Stimulated activated naive CD8-positive, alpha-beta T cell treated with anti-CD3 and anti-CD28 coated beads, Interleukin-15, Interleukin-2, amounts not matched to agents 100 ng/mL and 50 ng/mL, for 24 hours (primary cell): ENCODE measurements around the gene SEPTIN5.

Experiments
- H3K27ac Mint-ChIP-seq: one replicate; pipeline ENCODE4 v1.8.0; 2021; ENCODE audit warnings: mild to moderate bottlenecking, mixed read lengths
- H3K27me3 Mint-ChIP-seq: one replicate; pipeline ENCODE4 v1.8.0; 2021; ENCODE audit warnings: mixed read lengths
- H3K36me3 Mint-ChIP-seq: one replicate; pipeline ENCODE4 v1.8.0; 2021; ENCODE audit warnings: low read depth, mixed read lengths
- H3K4me1 Mint-ChIP-seq: one replicate; pipeline ENCODE4 v1.8.0; 2021; ENCODE audit warnings: low read depth, mixed read lengths
- H3K4me3 Mint-ChIP-seq: one replicate; pipeline ENCODE4 v1.8.0; 2021; ENCODE audit warnings: mild to moderate bottlenecking, mixed read lengths
- H3K9me3 Mint-ChIP-seq: one replicate; pipeline ENCODE4 v1.8.0; 2021; ENCODE audit warnings: mixed read lengths

The SEPTIN5 gene

GRCh38 chr22:19714312-19715187 lies at the start of gene SEPTIN5:
Gene SEPTIN5 (plus strand): TSS chr22:19714503. CDS start chr22:19714589, 86 bp downstream.
- H3K27ac Mint-ChIP-seq = no peak within 1 kb of the TSS
- H3K27me3 Mint-ChIP-seq = peaks cover 16% of the 10 kb centered on the region

DNA sequence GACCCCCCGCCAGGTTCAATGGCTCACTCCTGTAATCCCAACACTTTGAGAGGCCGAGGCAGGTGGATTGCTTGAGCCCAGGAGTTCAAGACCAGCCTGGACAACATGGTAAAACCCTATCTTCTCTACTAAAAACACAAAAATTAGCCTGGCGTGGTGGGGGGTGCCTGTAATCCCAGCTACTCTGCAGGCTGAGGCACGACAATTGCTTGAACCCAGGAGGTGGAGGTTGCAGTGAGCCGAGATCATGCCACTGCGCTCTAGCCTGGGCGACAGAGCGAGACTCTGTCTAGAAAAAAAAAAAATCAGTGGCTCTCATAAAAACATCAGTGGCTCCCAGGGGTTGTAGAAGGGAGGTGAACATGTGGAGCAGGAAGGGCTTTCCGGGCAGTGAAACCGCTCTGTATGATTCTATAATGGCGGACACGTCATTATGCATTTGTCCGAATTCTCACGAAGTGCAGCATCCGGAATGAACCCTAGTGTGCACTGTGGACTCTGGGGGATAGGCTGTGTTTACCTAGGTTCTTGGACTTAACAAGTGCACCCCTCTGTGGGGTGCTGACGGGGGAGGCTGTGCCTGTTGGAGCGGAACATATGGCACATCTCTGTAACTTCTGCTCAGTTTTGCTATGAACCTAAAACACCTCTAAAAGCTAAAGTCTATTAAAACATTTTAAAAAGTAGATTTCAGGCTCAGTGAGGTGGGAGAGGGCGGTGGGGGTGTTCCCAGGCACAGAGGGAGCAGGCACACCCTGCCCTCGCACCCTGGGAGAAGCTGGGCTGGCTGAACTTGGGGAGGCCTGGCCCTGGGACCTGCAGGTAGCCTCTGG lies 49.1 kb upstream of the SEPTIN5 start:
- H3K27me3 Mint-ChIP-seq = peaks cover 4% of the 10 kb centered on the region
- no peaks in the 10 kb centered on the region for H3K36me3 Mint-ChIP-seq
- no peaks in the 10 kb centered on the region for H3K9me3 Mint-ChIP-seq
- H3K4me3 Mint-ChIP-seq = no peak overlapping the region
- no peaks in the 10 kb centered on the region for H3K4me1 Mint-ChIP-seq
- H3K27ac Mint-ChIP-seq = no peak overlapping the region

More at GRCh38 chr22:19714312-19715187, at the start of gene SEPTIN5:
- Mint-ChIP-seq H3K36me3 (no peaks in the 10 kb centered on the region), H3K9me3 (no peaks in the 10 kb centered on the region), H3K4me1 (peaks cover 9% of the 10 kb centered on the region), H3K4me3 (peak within 1 kb of the TSS; percentile 39)

- no peaks in the 10 kb centered on the region for H3K4me1 Mint-ChIP-seq
- H3K4me3 Mint-ChIP-seq = no peak overlapping the region
- no peaks in the 10 kb centered on the region for H3K9me3 Mint-ChIP-seq
- peaks cover 4% of the 10 kb centered on the region for H3K27me3 Mint-ChIP-seq
- H3K27ac Mint-ChIP-seq = no peak overlapping the region
- no peaks in the 10 kb centered on the region for H3K36me3 Mint-ChIP-seq
Observed at GRCh38 chr22:19665784-19666672, 48.3 kb upstream of the SEPTIN5 start.

DNA sequence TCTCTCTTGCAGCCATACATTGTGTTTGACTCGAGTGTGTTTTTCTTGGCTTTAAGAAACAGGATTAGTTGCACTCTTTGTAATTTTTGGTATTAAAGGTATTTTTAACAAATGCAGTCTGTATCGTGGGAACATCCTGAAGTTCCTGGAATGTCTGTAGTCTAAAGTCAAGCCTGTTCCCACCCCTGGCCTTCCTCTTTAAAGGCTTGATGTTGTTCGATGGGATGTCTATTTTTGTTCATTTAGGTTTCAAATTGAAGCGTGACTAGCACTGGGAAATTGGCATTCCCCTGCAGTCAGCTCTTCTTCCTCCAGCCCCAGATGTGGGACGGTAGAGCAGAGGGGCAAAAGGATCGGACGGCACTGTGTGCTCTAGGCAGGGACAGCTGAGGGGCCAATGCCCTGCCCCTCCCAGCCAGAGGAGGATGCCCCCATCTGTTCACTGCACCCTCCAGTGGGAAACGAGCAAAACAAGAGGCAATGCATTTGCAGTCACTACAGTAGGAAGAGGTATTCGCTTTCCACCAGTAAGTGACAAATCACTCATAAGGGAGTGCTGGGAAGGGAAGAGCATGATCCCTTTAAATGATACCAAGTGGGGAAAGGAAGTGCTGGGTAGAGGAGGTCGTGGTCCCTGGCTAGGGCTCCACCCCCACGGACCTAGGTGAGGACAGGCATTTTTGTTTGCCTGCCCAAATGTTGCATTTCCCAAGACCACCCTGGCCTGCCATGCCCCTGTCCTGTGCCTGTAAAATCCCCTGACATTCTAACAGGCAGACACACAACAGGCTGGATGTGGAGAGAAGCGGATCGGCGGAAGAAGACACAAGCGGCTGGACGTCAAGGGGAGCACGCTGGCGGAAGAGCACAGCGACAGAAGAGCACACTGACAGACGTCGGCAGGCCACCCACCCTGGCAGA lies 47.4 kb upstream of the SEPTIN5 start:
- Mint-ChIP-seq H3K36me3 (no peaks in the 10 kb centered on the region), H3K4me1 (no peaks in the 10 kb centered on the region), H3K27me3 (peaks cover 4% of the 10 kb centered on the region), H3K4me3 (no peak overlapping the region), H3K27ac (no peak overlapping the region), H3K9me3 (no peaks in the 10 kb centered on the region)

- no peaks in the 10 kb centered on the region for H3K4me1 Mint-ChIP-seq
- no peaks in the 10 kb centered on the region for H3K36me3 Mint-ChIP-seq
- no peak overlapping the region for H3K4me3 Mint-ChIP-seq
- H3K9me3 Mint-ChIP-seq = no peaks in the 10 kb centered on the region
- peaks cover 6% of the 10 kb centered on the region for H3K27me3 Mint-ChIP-seq
- H3K27ac Mint-ChIP-seq = no peak overlapping the region
Observed at GRCh38 chr22:19667872-19668740, 46.2 kb upstream of the SEPTIN5 start.

- Mint-ChIP-seq H3K9me3 (no peaks in the 10 kb centered on the region), H3K4me3 (no peak overlapping the region), H3K27ac (no peak overlapping the region), H3K27me3 (peaks cover 7% of the 10 kb centered on the region), H3K36me3 (no peaks in the 10 kb centered on the region), H3K4me1 (no peaks in the 10 kb centered on the region)
Observed at GRCh38 chr22:19668748-19669147, 45.6 kb upstream of the SEPTIN5 start.

DNA sequence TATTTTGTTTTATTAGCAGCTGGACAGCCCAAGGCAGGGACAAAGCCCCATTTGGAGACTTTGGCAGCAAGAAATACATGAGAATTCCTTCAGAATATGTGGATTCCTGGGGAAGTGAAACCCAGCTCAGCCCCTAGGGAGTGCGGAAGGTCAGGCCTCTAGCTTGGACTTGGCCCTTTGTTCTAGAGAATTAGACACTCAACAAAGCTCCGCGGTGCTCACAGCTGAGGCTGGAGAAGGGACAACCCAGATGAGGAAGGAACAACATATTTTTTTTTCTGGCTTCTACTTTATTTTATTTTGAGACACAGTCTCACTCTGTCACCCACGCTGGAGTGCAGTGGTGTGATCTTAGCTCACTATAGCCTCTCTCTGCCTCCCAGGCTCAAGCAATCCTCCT lies 44.7 kb upstream of the SEPTIN5 start:
- Mint-ChIP-seq H3K27ac (no peak overlapping the region), H3K9me3 (no peaks in the 10 kb centered on the region), H3K4me1 (no peaks in the 10 kb centered on the region), H3K27me3 (peaks cover 8% of the 10 kb centered on the region), H3K4me3 (no peak overlapping the region), H3K36me3 (no peaks in the 10 kb centered on the region)

- H3K27me3 Mint-ChIP-seq = peaks cover 8% of the 10 kb centered on the region
- H3K27ac Mint-ChIP-seq = no peak overlapping the region
- H3K4me3 Mint-ChIP-seq = no peak overlapping the region
- no peaks in the 10 kb centered on the region for H3K36me3 Mint-ChIP-seq
- H3K9me3 Mint-ChIP-seq = no peaks in the 10 kb centered on the region
- no peaks in the 10 kb centered on the region for H3K4me1 Mint-ChIP-seq
Observed at GRCh38 chr22:19671316-19671715, 43.0 kb upstream of the SEPTIN5 start.

GRCh38 chr22:19672054-19672776 lies 42.1 kb upstream of the SEPTIN5 start:
- H3K27ac Mint-ChIP-seq = no peak overlapping the region
- H3K4me1 Mint-ChIP-seq = no peaks in the 10 kb centered on the region
- no peaks in the 10 kb centered on the region for H3K36me3 Mint-ChIP-seq
- peaks cover 9% of the 10 kb centered on the region for H3K27me3 Mint-ChIP-seq
- no peaks in the 10 kb centered on the region for H3K9me3 Mint-ChIP-seq
- no peak overlapping the region for H3K4me3 Mint-ChIP-seq

DNA sequence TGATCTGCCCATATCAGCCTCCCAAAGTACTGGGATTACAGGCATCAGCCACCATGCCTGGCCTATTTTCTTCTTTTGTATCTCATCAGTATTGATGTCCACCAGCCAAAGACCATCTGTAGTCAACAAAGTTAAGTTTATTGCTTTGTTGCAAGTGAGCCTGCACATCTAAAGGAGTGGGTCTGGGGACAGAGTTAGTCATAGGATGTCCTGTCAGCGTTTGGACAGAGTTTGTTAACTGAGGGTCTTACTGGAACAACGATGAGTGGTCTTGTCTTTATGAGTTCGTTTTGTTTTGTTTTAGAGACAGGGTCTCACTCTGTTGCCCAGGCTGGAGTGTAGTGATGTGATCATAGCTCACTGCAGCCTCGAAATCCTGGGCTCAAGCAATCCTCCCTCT lies 40.6 kb upstream of the SEPTIN5 start:
- Mint-ChIP-seq H3K4me1 (no peaks in the 10 kb centered on the region), H3K27me3 (peaks cover 13% of the 10 kb centered on the region), H3K36me3 (no peaks in the 10 kb centered on the region), H3K27ac (no peak overlapping the region), H3K4me3 (no peak overlapping the region), H3K9me3 (no peaks in the 10 kb centered on the region)

GRCh38 chr22:19674129-19674928 lies 40.0 kb upstream of the SEPTIN5 start:
- peaks cover 13% of the 10 kb centered on the region for H3K27me3 Mint-ChIP-seq
- H3K36me3 Mint-ChIP-seq = no peaks in the 10 kb centered on the region
- H3K4me3 Mint-ChIP-seq = no peak overlapping the region
- no peaks in the 10 kb centered on the region for H3K4me1 Mint-ChIP-seq
- H3K9me3 Mint-ChIP-seq = no peaks in the 10 kb centered on the region
- H3K27ac Mint-ChIP-seq = no peak overlapping the region

- no peaks in the 10 kb centered on the region for H3K4me1 Mint-ChIP-seq
- no peak overlapping the region for H3K27ac Mint-ChIP-seq
- no peaks in the 10 kb centered on the region for H3K36me3 Mint-ChIP-seq
- peaks cover 13% of the 10 kb centered on the region for H3K27me3 Mint-ChIP-seq
- no peaks in the 10 kb centered on the region for H3K9me3 Mint-ChIP-seq
- H3K4me3 Mint-ChIP-seq = no peak overlapping the region
Observed at GRCh38 chr22:19674929-19675253, 39.4 kb upstream of the SEPTIN5 start.
